GM23338 (cell line): Measurements from ENCODE around the gene OPN1MW3. TPM values are rescaled to one million over a fixed set of nuclear protein-coding genes. Genes with fewer than 3 reads are reported as not detected.

ENCODE experiments used
- ATAC-seq: fragments of 200-7000 bp; cut with Tn5 transposase; 3 replicates; pipeline ENCODE4 v1.9.1; 2020
- DNase-seq: peaks from one replicate; pipeline ENCODE4 v3.0.0-alpha.2; 2015; ENCODE audit warnings: low spot score
- H2AFZ ChIP-seq: fragments of 200-600 bp; sonication (generic); 2 replicates; pipeline ENCODE4 v1.8.0; 2016; ENCODE audit warnings: antibody characterized with exemption, mild to moderate bottlenecking, moderate library complexity
- H3F3A ChIP-seq: fragments of 200-600 bp; sonication (generic); replicated peaks from 2 replicates; pipeline ENCODE4 v1.8.0; 2017; ENCODE audit warnings: antibody characterized with exemption, mixed run types, low read depth
- H3K27ac ChIP-seq: fragments of 200-600 bp; sonication (generic); 2 replicates; pipeline ENCODE4 v1.6.1; 2016; ENCODE audit warnings: low read depth
- H3K27me3 ChIP-seq: fragments of 200-600 bp; sonication (generic); 2 replicates; pipeline ENCODE4 v1.8.0; 2016; ENCODE audit warnings: mild to moderate bottlenecking, mixed run types, moderate library complexity; ENCODE audit not compliant: insufficient read depth
- H3K36me3 ChIP-seq: fragments of 200-600 bp; sonication (generic); 2 replicates; pipeline ENCODE4 v1.8.0; 2016; ENCODE audit warnings: mild to moderate bottlenecking; ENCODE audit not compliant: insufficient read depth
- H3K4me1 ChIP-seq: fragments of 200-600 bp; sonication (generic); 2 replicates; pipeline ENCODE4 v1.8.0; 2016; ENCODE audit warnings: mild to moderate bottlenecking, moderate library complexity; ENCODE audit not compliant: insufficient read depth
- H3K4me2 ChIP-seq: fragments of 200-600 bp; sonication (generic); 2 replicates; pipeline ENCODE4 v1.7.1; 2017; ENCODE audit warnings: mixed run types
- H3K4me3 ChIP-seq: fragments of 200-600 bp; sonication (generic); 2 replicates; pipeline ENCODE4 v1.6.1; 2016; ENCODE audit warnings: mixed run types
- H3K79me2 ChIP-seq: fragments of 200-600 bp; sonication (generic); replicated peaks from 2 replicates; pipeline ENCODE4 v1.8.0; 2017; ENCODE audit warnings: mild to moderate bottlenecking; ENCODE audit not compliant: insufficient read depth
- H3K9me2 ChIP-seq: fragments of 200-600 bp; sonication (generic); 2 replicates; pipeline ENCODE4 v1.8.0; 2017; ENCODE audit not compliant: insufficient read depth
- H4K20me1 ChIP-seq: fragments of 200-600 bp; sonication (generic); replicated peaks from 2 replicates; pipeline ENCODE4 v1.8.0; 2017; ENCODE audit warnings: mild to moderate bottlenecking; ENCODE audit not compliant: insufficient read depth
- H3K27ac Mint-ChIP-seq: 2 replicates; pipeline ENCODE4 v1.8.0; 2020; ENCODE audit warnings: inconsistent platforms, mild to moderate bottlenecking, moderate library complexity, mixed read lengths
- H3K27me3 Mint-ChIP-seq: 3 replicates; pipeline ENCODE4 v1.8.0; 2022; ENCODE audit warnings: low read depth, mild to moderate bottlenecking, moderate library complexity, mixed read lengths, inconsistent platforms; ENCODE audit not compliant: insufficient read depth, poor library complexity
- H3K36me3 Mint-ChIP-seq: 3 replicates; pipeline ENCODE4 v1.8.0; 2021; ENCODE audit warnings: low read depth, mild to moderate bottlenecking, inconsistent platforms, moderate library complexity, mixed read lengths
- H3K4me1 Mint-ChIP-seq: 3 replicates; pipeline ENCODE4 v1.8.0; 2020; ENCODE audit warnings: mild to moderate bottlenecking, inconsistent platforms, mixed read lengths
- H3K4me3 Mint-ChIP-seq: 3 replicates; pipeline ENCODE4 v1.8.0; 2021; ENCODE audit warnings: moderate library complexity, mild to moderate bottlenecking, inconsistent platforms, mixed read lengths
- H3K9me3 Mint-ChIP-seq: 3 replicates; pipeline ENCODE4 v1.8.0; 2020; ENCODE audit warnings: moderate library complexity, mild to moderate bottlenecking, inconsistent platforms, mixed read lengths
- CREB1 ChIP-seq: fragments of 250-450 bp; sonication (Bioruptor Pico); IDR thresholded peaks from 2 replicates; pipeline ENCODE4 v1.5.0; 2020; ENCODE audit warnings: low read depth, mild to moderate bottlenecking, moderate library complexity
- ETS1 ChIP-seq: IDR thresholded peaks from 2 replicates; pipeline ENCODE4 v1.6.1; 2016; ENCODE audit warnings: antibody characterized with exemption
- EZH2 ChIP-seq: fragments of 200-600 bp; sonication (generic); IDR thresholded peaks from one replicate; pipeline ENCODE4 v1.8.0; 2017; ENCODE audit warnings: antibody characterized with exemption, mild to moderate bottlenecking, low read depth; ENCODE audit not compliant: unreplicated experiment
- EZH2phosphoT487 ChIP-seq: fragments of 200-600 bp; sonication (generic); IDR thresholded peaks from one replicate; pipeline ENCODE4 v1.8.1; 2018; ENCODE audit warnings: antibody characterized with exemption; ENCODE audit not compliant: unreplicated experiment
- POLR2AphosphoS5 ChIP-seq: IDR thresholded peaks from 2 replicates; pipeline ENCODE4 v1.6.1; 2016; ENCODE audit warnings: antibody characterized with exemption, low read depth
- STAT1 ChIP-seq: IDR thresholded peaks from one replicate; pipeline ENCODE4 v1.6.1; 2016; ENCODE audit warnings: antibody characterized with exemption; ENCODE audit not compliant: unreplicated experiment
- ZNF462 ChIP-seq: fragments of 250-450 bp; sonication (Bioruptor Pico); IDR thresholded peaks from 2 replicates; pipeline ENCODE4 v1.5.0; 2020; ENCODE audit warnings: mild to moderate bottlenecking, moderate library complexity
- polyA plus RNA-seq: library from polyadenylated mRNA; unstranded; fragments of >200 nt; fragmentation: Nextera tagmentation; extraction: Ambion mirVana; gene quantifications from 2 replicates; pipeline ENCODE4 v1.2.1, GENCODE V29; 2016
- total RNA-seq: library from RNA; depleted of rRNA; stranded (reverse); fragments of >200 nt; shearing (Covaris generic); gene quantifications from 2 replicates; pipeline ENCODE4 v1.2.3, GENCODE V29; 2014

The OPN1MW3 gene
- total and polyA plus RNA-seq, 2 experiments from 2014 or later: not detected

- Mint-ChIP-seq H3K27me3 (peaks cover 6% of the 10 kb centered on the region), H3K4me1 (peaks cover 13% of the 10 kb centered on the region; the same call in 2 of the 3 replicates), H3K9me3 (no peaks in the 10 kb centered on the region), H3K36me3 (no peaks in the 10 kb centered on the region), H3K4me3 (no peak overlapping the region), H3K27ac (no peak overlapping the region)
- H3K4me1 ChIP-seq: no peaks in the 10 kb centered on the region
- H4K20me1 ChIP-seq: no peaks in the 10 kb centered on the region
- ATAC-seq: peak; percentile 37; the same call in 1 of the 3 replicates
- H3K27ac ChIP-seq: no peak overlapping the region
- no peak overlapping the region for H2AFZ ChIP-seq
- H3K79me2 ChIP-seq: no peaks in the 10 kb centered on the region
- H3K27me3 ChIP-seq: no peaks in the 10 kb centered on the region
- no peak overlapping the region for H3K4me2 ChIP-seq
- H3K4me3 ChIP-seq: no peak overlapping the region
- TF ChIP-seq CREB1 (CRISPR knock-in tag): no peak
- no peak for DNase-seq
- no peaks in the 10 kb centered on the region for H3K9me2 ChIP-seq
- no peaks in the 10 kb centered on the region for H3K36me3 ChIP-seq
- H3F3A ChIP-seq: no peaks in the 10 kb centered on the region
These were observed 47.5 kb downstream of the OPN1MW3 start for GRCh38 chrX:154304846-154305245.

GRCh38 chrX:154305541-154306205 lies 48.3 kb downstream of the OPN1MW3 start:
- Histone ChIP-seq H3K27me3 (no peaks in the 10 kb centered on the region), H2AFZ (no peak overlapping the region), H3K9me2 (no peaks in the 10 kb centered on the region), H4K20me1 (no peaks in the 10 kb centered on the region), H3F3A (no peaks in the 10 kb centered on the region), H3K79me2 (no peaks in the 10 kb centered on the region), H3K4me3 (no peak overlapping the region), H3K36me3 (no peaks in the 10 kb centered on the region), H3K27ac (no peak overlapping the region), H3K4me2 (no peak overlapping the region), H3K4me1 (no peaks in the 10 kb centered on the region)
- ATAC-seq: no peak
- no peak overlapping the region for H3K27ac Mint-ChIP-seq
- H3K4me3 Mint-ChIP-seq: no peak overlapping the region
- peaks cover 6% of the 10 kb centered on the region for H3K27me3 Mint-ChIP-seq
- H3K36me3 Mint-ChIP-seq: no peaks in the 10 kb centered on the region
- no peak for DNase-seq
- peaks cover 13% of the 10 kb centered on the region; the same call in 2 of the 3 replicates for H3K4me1 Mint-ChIP-seq
- no peak for TF ChIP-seq POLR2AphosphoS5
- no peak for TF ChIP-seq ZNF462 (CRISPR knock-in tag)
- TF ChIP-seq ETS1: no peak
- no peak for TF ChIP-seq STAT1
- TF ChIP-seq EZH2: no peak
- no peak for TF ChIP-seq EZH2phosphoT487
- H3K9me3 Mint-ChIP-seq: no peaks in the 10 kb centered on the region
